ENCODE data around the gene CMTM5.

Gene CMTM5

DNA sequence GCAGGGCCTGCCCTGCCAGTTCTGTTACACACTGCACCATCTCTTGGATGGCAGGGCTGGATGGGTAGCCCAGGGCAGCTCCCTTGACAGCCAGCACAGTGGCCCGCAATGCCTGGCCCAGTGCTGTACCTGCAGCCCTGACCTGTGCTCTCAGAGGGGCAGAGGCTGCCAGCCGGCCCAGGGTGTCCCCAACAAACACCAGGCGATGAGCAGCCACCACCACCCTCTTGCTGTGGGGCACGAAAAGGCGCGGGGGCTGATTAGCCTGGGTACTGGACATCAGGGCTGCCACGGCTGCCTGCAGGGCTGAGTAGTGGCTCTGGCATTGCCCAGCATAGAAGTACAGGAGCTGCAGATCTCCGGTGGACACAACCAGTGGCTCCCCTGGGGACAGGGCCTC is 19.6 kb upstream of the CMTM5 start (continued):
- TF ChIP-seq, protein P1, sequence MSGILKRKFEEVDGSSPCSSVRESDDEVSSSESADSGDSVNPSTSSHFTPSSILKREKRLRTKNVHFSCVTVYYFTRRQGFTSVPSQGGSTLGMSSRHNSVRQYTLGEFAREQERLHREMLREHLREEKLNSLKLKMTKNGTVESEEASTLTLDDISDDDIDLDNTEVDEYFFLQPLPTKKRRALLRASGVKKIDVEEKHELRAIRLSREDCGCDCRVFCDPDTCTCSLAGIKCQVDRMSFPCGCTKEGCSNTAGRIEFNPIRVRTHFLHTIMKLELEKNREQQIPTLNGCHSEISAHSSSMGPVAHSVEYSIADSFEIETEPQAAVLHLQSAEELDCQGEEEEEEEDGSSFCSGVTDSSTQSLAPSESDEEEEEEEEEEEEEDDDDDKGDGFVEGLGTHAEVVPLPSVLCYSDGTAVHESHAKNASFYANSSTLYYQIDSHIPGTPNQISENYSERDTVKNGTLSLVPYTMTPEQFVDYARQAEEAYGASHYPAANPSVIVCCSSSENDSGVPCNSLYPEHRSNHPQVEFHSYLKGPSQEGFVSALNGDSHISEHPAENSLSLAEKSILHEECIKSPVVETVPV (CRISPR knock-in tag; IDR thresholded peaks at IDR 0.05), result no peak
- TF ChIP-seq ISL1 (CRISPR knock-in tag; IDR thresholded peaks at IDR 0.05), result no peak

DNA sequence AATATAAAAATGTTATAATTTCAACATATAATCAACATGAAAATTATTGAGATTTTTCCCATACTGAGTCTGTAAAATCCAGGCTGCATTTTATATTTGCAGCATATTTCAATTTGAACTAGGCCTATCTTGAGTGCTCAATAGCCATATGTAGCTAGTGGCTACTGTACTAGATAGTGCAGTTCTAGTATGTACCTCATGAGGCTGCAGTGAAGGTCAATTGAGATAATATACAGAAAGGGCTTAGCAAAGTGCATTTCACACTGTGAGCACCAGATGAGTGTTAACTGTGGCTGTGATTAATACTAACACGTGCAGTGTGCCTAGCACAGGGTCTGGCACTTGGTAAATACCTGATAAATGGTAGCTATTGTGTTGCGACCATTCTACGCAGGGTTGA is 18.8 kb upstream of the CMTM5 start:
- ATAC-seq, result no peak
- TF ChIP-seq ZNF565 (CRISPR knock-in tag; conservative IDR thresholded peaks at IDR 0.05; ENCODE audit: low read depth) (no peak), RARB (CRISPR knock-in tag; IDR thresholded peaks at IDR 0.05) (no peak), BACH2 (CRISPR knock-in tag; IDR thresholded peaks at IDR 0.05; ENCODE audit: borderline replicate concordance) (no peak), TOX (CRISPR knock-in tag; IDR thresholded peaks at IDR 0.05; ENCODE audit: borderline replicate concordance) (no peak), TCF4 (CRISPR knock-in tag; IDR thresholded peaks at IDR 0.05; ENCODE audit: borderline replicate concordance) (no peak), ZNF8 (CRISPR knock-in tag; IDR thresholded peaks at IDR 0.05) (no peak), PPARA (CRISPR knock-in tag; IDR thresholded peaks at IDR 0.05; ENCODE audit: borderline replicate concordance) (no peak), ZC3H10 (CRISPR knock-in tag; IDR thresholded peaks at IDR 0.05) (no peak), ISL1 (CRISPR knock-in tag; IDR thresholded peaks at IDR 0.05) (no peak), ARNTL (CRISPR knock-in tag; IDR thresholded peaks at IDR 0.05; ENCODE audit: borderline replicate concordance, low read depth) (no peak), ZFP3 (CRISPR knock-in tag; IDR thresholded peaks at IDR 0.05) (no peak)
- TF ChIP-seq, protein P2, sequence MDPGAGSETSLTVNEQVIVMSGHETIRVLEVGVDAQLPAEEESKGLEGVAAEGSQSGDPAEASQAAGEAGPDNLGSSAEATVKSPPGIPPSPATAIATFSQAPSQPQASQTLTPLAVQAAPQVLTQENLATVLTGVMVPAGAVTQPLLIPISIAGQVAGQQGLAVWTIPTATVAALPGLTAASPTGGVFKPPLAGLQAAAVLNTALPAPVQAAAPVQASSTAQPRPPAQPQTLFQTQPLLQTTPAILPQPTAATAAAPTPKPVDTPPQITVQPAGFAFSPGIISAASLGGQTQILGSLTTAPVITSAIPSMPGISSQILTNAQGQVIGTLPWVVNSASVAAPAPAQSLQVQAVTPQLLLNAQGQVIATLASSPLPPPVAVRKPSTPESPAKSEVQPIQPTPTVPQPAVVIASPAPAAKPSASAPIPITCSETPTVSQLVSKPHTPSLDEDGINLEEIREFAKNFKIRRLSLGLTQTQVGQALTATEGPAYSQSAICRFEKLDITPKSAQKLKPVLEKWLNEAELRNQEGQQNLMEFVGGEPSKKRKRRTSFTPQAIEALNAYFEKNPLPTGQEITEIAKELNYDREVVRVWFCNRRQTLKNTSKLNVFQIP (CRISPR knock-in tag; IDR thresholded peaks at IDR 0.05; ENCODE audit: borderline replicate concordance, low read depth), result no peak
- TF ChIP-seq, protein P3, sequence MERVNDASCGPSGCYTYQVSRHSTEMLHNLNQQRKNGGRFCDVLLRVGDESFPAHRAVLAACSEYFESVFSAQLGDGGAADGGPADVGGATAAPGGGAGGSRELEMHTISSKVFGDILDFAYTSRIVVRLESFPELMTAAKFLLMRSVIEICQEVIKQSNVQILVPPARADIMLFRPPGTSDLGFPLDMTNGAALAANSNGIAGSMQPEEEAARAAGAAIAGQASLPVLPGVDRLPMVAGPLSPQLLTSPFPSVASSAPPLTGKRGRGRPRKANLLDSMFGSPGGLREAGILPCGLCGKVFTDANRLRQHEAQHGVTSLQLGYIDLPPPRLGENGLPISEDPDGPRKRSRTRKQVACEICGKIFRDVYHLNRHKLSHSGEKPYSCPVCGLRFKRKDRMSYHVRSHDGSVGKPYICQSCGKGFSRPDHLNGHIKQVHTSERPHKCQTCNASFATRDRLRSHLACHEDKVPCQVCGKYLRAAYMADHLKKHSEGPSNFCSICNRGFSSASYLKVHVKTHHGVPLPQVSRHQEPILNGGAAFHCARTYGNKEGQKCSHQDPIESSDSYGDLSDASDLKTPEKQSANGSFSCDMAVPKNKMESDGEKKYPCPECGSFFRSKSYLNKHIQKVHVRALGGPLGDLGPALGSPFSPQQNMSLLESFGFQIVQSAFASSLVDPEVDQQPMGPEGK (CRISPR knock-in tag; IDR thresholded peaks at IDR 0.05; ENCODE audit: borderline replicate concordance), result no peak

DNA sequence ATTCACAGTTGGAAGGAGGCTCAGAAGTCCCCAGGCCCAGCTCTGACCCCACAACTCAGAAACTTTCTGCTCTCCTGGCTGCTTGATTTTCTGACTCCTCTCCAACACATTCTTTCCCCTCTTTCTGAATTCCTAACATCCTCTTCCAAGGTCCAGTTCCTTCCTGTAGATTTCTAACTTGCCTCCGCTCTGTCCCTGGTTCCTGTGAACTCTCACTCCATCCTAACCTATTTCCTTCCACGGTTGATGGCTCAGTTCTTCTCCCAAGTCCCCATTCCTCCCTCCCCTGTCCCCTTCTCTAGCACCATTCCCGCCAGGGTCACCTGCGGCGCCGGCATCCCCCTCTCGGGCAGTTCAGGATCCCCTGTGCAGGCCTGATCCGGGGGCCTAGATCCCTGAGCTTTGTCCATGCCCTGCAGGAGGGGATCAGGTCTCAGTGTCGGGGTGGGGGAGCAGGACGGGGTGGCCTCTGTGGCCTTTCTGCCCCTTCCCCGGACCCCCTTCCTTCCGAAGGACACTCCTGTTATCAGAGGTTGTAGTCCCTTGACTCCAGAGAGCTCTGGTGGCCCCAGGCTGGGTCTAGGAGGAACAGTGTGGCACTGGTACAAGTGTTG is 18.2 kb upstream of the CMTM5 start:
- no peak for ATAC-seq
- TF ChIP-seq, protein P3 (CRISPR knock-in tag; IDR thresholded peaks at IDR 0.05; ENCODE audit: borderline replicate concordance), result no peak
- no peak for TF ChIP-seq RARB (CRISPR knock-in tag; IDR thresholded peaks at IDR 0.05)
- no peak for TF ChIP-seq ISL1 (CRISPR knock-in tag; IDR thresholded peaks at IDR 0.05)
- TF ChIP-seq, protein P4, sequence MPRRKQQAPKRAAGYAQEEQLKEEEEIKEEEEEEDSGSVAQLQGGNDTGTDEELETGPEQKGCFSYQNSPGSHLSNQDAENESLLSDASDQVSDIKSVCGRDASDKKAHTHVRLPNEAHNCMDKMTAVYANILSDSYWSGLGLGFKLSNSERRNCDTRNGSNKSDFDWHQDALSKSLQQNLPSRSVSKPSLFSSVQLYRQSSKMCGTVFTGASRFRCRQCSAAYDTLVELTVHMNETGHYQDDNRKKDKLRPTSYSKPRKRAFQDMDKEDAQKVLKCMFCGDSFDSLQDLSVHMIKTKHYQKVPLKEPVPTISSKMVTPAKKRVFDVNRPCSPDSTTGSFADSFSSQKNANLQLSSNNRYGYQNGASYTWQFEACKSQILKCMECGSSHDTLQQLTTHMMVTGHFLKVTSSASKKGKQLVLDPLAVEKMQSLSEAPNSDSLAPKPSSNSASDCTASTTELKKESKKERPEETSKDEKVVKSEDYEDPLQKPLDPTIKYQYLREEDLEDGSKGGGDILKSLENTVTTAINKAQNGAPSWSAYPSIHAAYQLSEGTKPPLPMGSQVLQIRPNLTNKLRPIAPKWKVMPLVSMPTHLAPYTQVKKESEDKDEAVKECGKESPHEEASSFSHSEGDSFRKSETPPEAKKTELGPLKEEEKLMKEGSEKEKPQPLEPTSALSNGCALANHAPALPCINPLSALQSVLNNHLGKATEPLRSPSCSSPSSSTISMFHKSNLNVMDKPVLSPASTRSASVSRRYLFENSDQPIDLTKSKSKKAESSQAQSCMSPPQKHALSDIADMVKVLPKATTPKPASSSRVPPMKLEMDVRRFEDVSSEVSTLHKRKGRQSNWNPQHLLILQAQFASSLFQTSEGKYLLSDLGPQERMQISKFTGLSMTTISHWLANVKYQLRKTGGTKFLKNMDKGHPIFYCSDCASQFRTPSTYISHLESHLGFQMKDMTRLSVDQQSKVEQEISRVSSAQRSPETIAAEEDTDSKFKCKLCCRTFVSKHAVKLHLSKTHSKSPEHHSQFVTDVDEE (CRISPR knock-in tag; IDR thresholded peaks at IDR 0.05), result no peak
- no peak for TF ChIP-seq ESRRG (CRISPR knock-in tag; IDR thresholded peaks at IDR 0.05)
- TF ChIP-seq, protein P5, sequence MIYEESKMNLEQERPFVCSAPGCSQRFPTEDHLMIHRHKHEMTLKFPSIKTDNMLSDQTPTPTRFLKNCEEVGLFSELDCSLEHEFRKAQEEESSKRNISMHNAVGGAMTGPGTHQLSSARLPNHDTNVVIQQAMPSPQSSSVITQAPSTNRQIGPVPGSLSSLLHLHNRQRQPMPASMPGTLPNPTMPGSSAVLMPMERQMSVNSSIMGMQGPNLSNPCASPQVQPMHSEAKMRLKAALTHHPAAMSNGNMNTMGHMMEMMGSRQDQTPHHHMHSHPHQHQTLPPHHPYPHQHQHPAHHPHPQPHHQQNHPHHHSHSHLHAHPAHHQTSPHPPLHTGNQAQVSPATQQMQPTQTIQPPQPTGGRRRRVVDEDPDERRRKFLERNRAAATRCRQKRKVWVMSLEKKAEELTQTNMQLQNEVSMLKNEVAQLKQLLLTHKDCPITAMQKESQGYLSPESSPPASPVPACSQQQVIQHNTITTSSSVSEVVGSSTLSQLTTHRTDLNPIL (CRISPR knock-in tag; IDR thresholded peaks at IDR 0.05; ENCODE audit: low read depth), result no peak
- no peak for TF ChIP-seq CSDC2 (CRISPR knock-in tag; IDR thresholded peaks at IDR 0.05)
- no peak for TF ChIP-seq ZC3H10 (CRISPR knock-in tag; IDR thresholded peaks at IDR 0.05)
- TF ChIP-seq ARNTL (CRISPR knock-in tag; IDR thresholded peaks at IDR 0.05; ENCODE audit: borderline replicate concordance, low read depth), result no peak
- no peak for TF ChIP-seq BACH2 (CRISPR knock-in tag; IDR thresholded peaks at IDR 0.05; ENCODE audit: borderline replicate concordance)
- TF ChIP-seq PPARA (CRISPR knock-in tag; IDR thresholded peaks at IDR 0.05; ENCODE audit: borderline replicate concordance), result no peak
- TF ChIP-seq ZFP3 (CRISPR knock-in tag; IDR thresholded peaks at IDR 0.05), result no peak
- TF ChIP-seq ZNF8 (CRISPR knock-in tag; IDR thresholded peaks at IDR 0.05), result no peak
- TF ChIP-seq ZNF70 (CRISPR knock-in tag; IDR thresholded peaks at IDR 0.05), result no peak
- TF ChIP-seq ZNF565 (CRISPR knock-in tag; conservative IDR thresholded peaks at IDR 0.05; ENCODE audit: low read depth), result no peak
- no peak for TF ChIP-seq TOX (CRISPR knock-in tag; IDR thresholded peaks at IDR 0.05; ENCODE audit: borderline replicate concordance)
- TF ChIP-seq OSR1 (CRISPR knock-in tag; IDR thresholded peaks at IDR 0.05), result no peak
- TF ChIP-seq, protein P2 (CRISPR knock-in tag; IDR thresholded peaks at IDR 0.05; ENCODE audit: borderline replicate concordance, low read depth), result no peak
- TF ChIP-seq SNAI2 (CRISPR knock-in tag; IDR thresholded peaks at IDR 0.05), result no peak
- TF ChIP-seq TCF4 (CRISPR knock-in tag; IDR thresholded peaks at IDR 0.05; ENCODE audit: borderline replicate concordance), result no peak
